HepG2 (cell line): ENCODE measurements around the gene AKTIP. TPM values are rescaled to one million over a fixed set of nuclear protein-coding genes. Genes with fewer than 3 reads are reported as not detected.
A peak's percentile ranks its signal among the peaks of the same experiment; 100 is the strongest.

Source experiments
- CBX5 ChIP-seq: sonication (generic); formaldehyde crosslinking; IDR thresholded peaks from 2 replicates; pipeline ENCODE4 v1.4.0; 2020; ENCODE audit warnings: missing genetic modification reagents, borderline replicate concordance
- EEA1 ChIP-seq: sonication (generic); formaldehyde crosslinking; IDR thresholded peaks from 2 replicates; pipeline ENCODE4 v1.5.1; 2020; ENCODE audit warnings: mild to moderate bottlenecking, missing genetic modification reagents, borderline replicate concordance
- FOSL2 ChIP-seq: sonication (generic); formaldehyde crosslinking; IDR thresholded peaks from 2 replicates; pipeline ENCODE4 v1.4.0; 2020; ENCODE audit warnings: missing genetic modification reagents
- HNF4G ChIP-seq, 2 experiments: sonication (generic) in 1 of 2; formaldehyde crosslinking in 1 of 2; IDR thresholded peaks; 2 replicates each; pipeline versions ENCODE4 v1.4.0 to v1.6.1; 2011 to 2020; ENCODE audit warnings: borderline replicate concordance in 2 of 2, low read depth in 2 of 2, mild to moderate bottlenecking in 2 of 2, low read length in 1 of 2, missing genetic modification reagents in 1 of 2, moderate library complexity in 1 of 2
- IKZF4 ChIP-seq: sonication (generic); formaldehyde crosslinking; IDR thresholded peaks from 2 replicates; pipeline ENCODE4 v1.5.1; 2020; ENCODE audit warnings: borderline replicate concordance, mild to moderate bottlenecking, low read depth, missing genetic modification reagents; ENCODE audit errors: not compliant biosample characterization
- MIER2 ChIP-seq: IDR thresholded peaks from 2 replicates; pipeline ENCODE4 v1.6.1; 2016; ENCODE audit warnings: missing biosample characterization, missing genetic modification reagents
- MTF1 ChIP-seq: sonication (generic); formaldehyde crosslinking; IDR thresholded peaks from 2 replicates; pipeline ENCODE4 v1.5.0; 2020; ENCODE audit warnings: missing genetic modification reagents
- NR2C2 ChIP-seq: sonication (generic); formaldehyde crosslinking; IDR thresholded peaks from 2 replicates; pipeline ENCODE4 v1.4.0; 2020; ENCODE audit warnings: missing genetic modification reagents, mild to moderate bottlenecking, moderate library complexity, borderline replicate concordance
- SKI ChIP-seq: fragments of 450-650 bp; IDR thresholded peaks from one replicate; pipeline ENCODE4 v1.6.1; 2018; ENCODE audit warnings: mild to moderate bottlenecking; ENCODE audit not compliant: partially characterized antibody
- TBX3 ChIP-seq: fragments of 450-650 bp; IDR thresholded peaks from 2 replicates; pipeline ENCODE4 v1.6.1; 2017; ENCODE audit warnings: antibody characterized with exemption, mild to moderate bottlenecking, inconsistent platforms, borderline replicate concordance
- THAP7 ChIP-seq: sonication (generic); formaldehyde crosslinking; IDR thresholded peaks from 2 replicates; pipeline ENCODE4 v1.8.1; 2023; ENCODE audit warnings: mild to moderate bottlenecking, missing genetic modification reagents
- TSC22D2 ChIP-seq: sonication (generic); formaldehyde crosslinking; IDR thresholded peaks from 2 replicates; pipeline ENCODE4 v1.5.1; 2020; ENCODE audit warnings: missing genetic modification reagents, mild to moderate bottlenecking, borderline replicate concordance
- YEATS2 ChIP-seq: sonication (generic); formaldehyde crosslinking; IDR thresholded peaks from 2 replicates; pipeline ENCODE4 v1.4.0; 2020; ENCODE audit warnings: missing genetic modification reagents, borderline replicate concordance
- ZBTB10 ChIP-seq: sonication (generic); formaldehyde crosslinking; IDR thresholded peaks from 2 replicates; pipeline ENCODE4 v1.4.0; 2020; ENCODE audit warnings: missing genetic modification reagents, borderline replicate concordance
- ZBTB42 ChIP-seq: sonication (generic); formaldehyde crosslinking; IDR thresholded peaks from 2 replicates; pipeline ENCODE4 v1.5.0; 2020; ENCODE audit warnings: mild to moderate bottlenecking, missing genetic modification reagents
- ZNF343 ChIP-seq: sonication (generic); formaldehyde crosslinking; IDR thresholded peaks from 2 replicates; pipeline ENCODE4 v1.4.0; 2020; ENCODE audit warnings: mild to moderate bottlenecking, missing genetic modification reagents
- ZNF468 ChIP-seq: sonication (generic); formaldehyde crosslinking; IDR thresholded peaks from 2 replicates; pipeline ENCODE4 v1.8.0; 2022; ENCODE audit warnings: mild to moderate bottlenecking, moderate library complexity, missing genetic modification reagents
- ZNF496 ChIP-seq: sonication (generic); formaldehyde crosslinking; IDR thresholded peaks from 2 replicates; pipeline ENCODE4 v1.8.1; 2023; ENCODE audit warnings: mild to moderate bottlenecking, moderate library complexity, missing genetic modification reagents; ENCODE audit not compliant: insufficient replicate concordance
- ZNF644 ChIP-seq: IDR thresholded peaks from 2 replicates; pipeline ENCODE4 v1.6.1; 2016; ENCODE audit warnings: low read depth
- ZNF766 ChIP-seq: sonication (generic); formaldehyde crosslinking; IDR thresholded peaks from 2 replicates; pipeline ENCODE4 v1.5.0; 2020; ENCODE audit warnings: missing genetic modification reagents, borderline replicate concordance
- ZNF784 ChIP-seq: sonication (generic); formaldehyde crosslinking; IDR thresholded peaks from 2 replicates; pipeline ENCODE4 v1.5.1; 2020; ENCODE audit warnings: missing genetic modification reagents, mild to moderate bottlenecking, borderline replicate concordance
- polyA plus RNA-seq, 8 experiments: library from polyadenylated mRNA; depleted of rRNA in 3 of 8; stranded (reverse) in 7 of 8; unstranded in 1 of 8; fragments of >200 nt; fragmentation: Illumina TruSeq in 4 of 8; extraction: Trizol in 4 of 8; gene quantifications; 2 replicates each; pipeline versions ENCODE4 v1.2.1 to v1.2.3, GENCODE V29; 2011 to 2016; ENCODE audit warnings: low read depth in 4 of 8, missing spikeins in 1 of 8, mixed read lengths in 1 of 8; ENCODE audit not compliant: insufficient read depth in 1 of 8
- total RNA-seq, 5 experiments: library from RNA; depleted of rRNA; stranded (reverse); fragments of >200 nt; fragmentation: Illumina TruSeq; extraction: Trizol; gene quantifications; 2 replicates each; pipeline ENCODE4 v1.2.3, GENCODE V29; 2016; ENCODE audit warnings: low read depth in 1 of 5
- TF ChIP-seq, protein P1 (sequence below): sonication (generic); formaldehyde crosslinking; conservative IDR thresholded peaks from 2 replicates; pipeline ENCODE4 v1.4.0; 2020; ENCODE audit warnings: missing genetic modification reagents

Gene AKTIP
- total and polyA plus RNA-seq, 2 of the 13 experiments (the other 11 are each of a cell fraction or from before 2014, with no cell fraction given) = 28.8 to 49.0 TPM

DNA sequence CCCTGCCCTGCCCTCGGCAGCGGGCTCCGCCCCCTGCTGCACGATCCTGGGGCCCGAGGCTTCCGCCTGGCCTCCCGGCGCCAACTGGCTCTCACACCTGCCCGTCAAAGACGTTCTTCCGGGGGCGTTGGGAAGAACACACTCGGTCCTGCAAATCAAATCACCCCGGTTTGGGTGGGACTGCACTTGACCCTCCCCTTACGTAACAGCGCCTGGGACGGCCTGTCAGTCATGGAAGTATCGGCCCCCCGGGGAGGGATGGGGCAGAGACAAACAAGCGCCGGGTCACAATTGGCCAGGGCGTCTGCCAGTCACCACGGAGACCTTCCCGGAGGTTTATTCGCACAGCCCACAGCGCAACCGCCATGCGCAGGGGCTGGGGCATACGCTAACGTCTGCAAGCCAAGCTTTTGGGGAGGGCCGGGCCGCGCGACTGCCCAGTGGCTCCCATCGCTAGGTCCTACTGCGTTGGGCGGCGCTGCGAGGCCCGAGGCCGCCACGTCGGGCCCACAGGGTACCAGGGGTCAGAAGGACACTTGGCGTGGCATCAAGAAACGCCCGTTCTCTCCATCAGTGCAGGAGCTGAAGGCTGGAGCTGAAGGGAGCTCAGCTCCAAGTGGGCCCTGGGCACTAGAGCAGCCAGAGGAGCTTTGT lies 388 bp upstream of the AKTIP start (continued):
- TF ChIP-seq TSC22D2 (CRISPR knock-in tag) = peak; percentile 89; the same call in 1 of the 2 replicates
- TF ChIP-seq ZNF343 (CRISPR knock-in tag) = 0 out of 2 replicates have a peak, but pooled peaks have one; percentile 26
- no peak for TF ChIP-seq ZBTB42 (CRISPR knock-in tag)
- TF ChIP-seq MTF1 (CRISPR knock-in tag) = no peak
- no peak for TF ChIP-seq ZNF496
- 0 out of 2 replicates have a peak, but pooled peaks have one; percentile 25 for TF ChIP-seq ZBTB10 (CRISPR knock-in tag)
- TF ChIP-seq CBX5 (CRISPR knock-in tag) = peak; percentile 65; the same call in 1 of the 2 replicates
- TF ChIP-seq ZNF468 (CRISPR knock-in tag) = no peak
- no peak for TF ChIP-seq HNF4G (IDR thresholded peaks at IDR 0.05; ENCODE audit: borderline replicate concordance, low read depth, low read length)
- TF ChIP-seq HNF4G (CRISPR knock-in tag; IDR thresholded peaks at IDR 0.05; ENCODE audit: borderline replicate concordance, low read depth) = 0 out of 2 replicates have a peak, but pooled peaks have one; percentile 41
- TF ChIP-seq EEA1 (CRISPR knock-in tag) = 0 out of 2 replicates have a peak, but pooled peaks have one; percentile 40
- peak; percentile 71; the same call in 1 of the 2 replicates for TF ChIP-seq THAP7 (CRISPR knock-in tag)
- TF ChIP-seq MIER2 (CRISPR knock-in tag) = peak; percentile 67
- peak; percentile 93 for TF ChIP-seq ZNF784 (CRISPR knock-in tag)
- TF ChIP-seq NR2C2 (CRISPR knock-in tag) = peak; percentile 89
- TF ChIP-seq, protein P1, sequence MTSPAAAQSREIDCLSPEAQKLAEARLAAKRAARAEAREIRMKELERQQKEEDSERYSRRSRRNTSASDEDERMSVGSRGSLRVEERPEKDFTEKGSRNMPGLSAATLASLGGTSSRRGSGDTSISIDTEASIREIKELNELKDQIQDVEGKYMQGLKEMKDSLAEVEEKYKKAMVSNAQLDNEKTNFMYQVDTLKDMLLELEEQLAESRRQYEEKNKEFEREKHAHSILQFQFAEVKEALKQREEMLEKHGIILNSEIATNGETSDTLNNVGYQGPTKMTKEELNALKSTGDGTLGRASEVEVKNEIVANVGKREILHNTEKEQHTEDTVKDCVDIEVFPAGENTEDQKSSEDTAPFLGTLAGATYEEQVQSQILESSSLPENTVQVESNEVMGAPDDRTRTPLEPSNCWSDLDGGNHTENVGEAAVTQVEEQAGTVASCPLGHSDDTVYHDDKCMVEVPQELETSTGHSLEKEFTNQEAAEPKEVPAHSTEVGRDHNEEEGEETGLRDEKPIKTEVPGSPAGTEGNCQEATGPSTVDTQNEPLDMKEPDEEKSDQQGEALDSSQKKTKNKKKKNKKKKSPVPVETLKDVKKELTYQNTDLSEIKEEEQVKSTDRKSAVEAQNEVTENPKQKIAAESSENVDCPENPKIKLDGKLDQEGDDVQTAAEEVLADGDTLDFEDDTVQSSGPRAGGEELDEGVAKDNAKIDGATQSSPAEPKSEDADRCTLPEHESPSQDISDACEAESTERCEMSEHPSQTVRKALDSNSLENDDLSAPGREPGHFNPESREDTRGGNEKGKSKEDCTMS (CRISPR knock-in tag) = 0 out of 2 replicates have a peak, but pooled peaks have one; percentile 86
- peak; percentile 91; the same call in 1 of the 2 replicates for TF ChIP-seq YEATS2 (CRISPR knock-in tag)
- peak; percentile 57; the same call in 1 of the 2 replicates for TF ChIP-seq ZNF644 (CRISPR knock-in tag)
- peak; percentile 80 for TF ChIP-seq IKZF4
- TF ChIP-seq SKI = peak; percentile 78
- TF ChIP-seq TBX3 = peak; percentile 69; the same call in 1 of the 2 replicates
- TF ChIP-seq ZNF766 (CRISPR knock-in tag) = peak; percentile 100
- TF ChIP-seq FOSL2 = peak; percentile 53
